Measurements from ENCODE around the gene ASB10. TPM values are rescaled to one million over a fixed set of nuclear protein-coding genes. Genes with fewer than 3 reads are reported as not detected.

The ASB10 gene
- total and polyA plus RNA-seq, 2 of the 4 experiments (the other 2 are of a cell fraction), result not detected

- H3K4me3 ChIP-seq (ENCODE audit: insufficient read depth, low read depth, low read length), result no peak overlapping the region
- no peaks in the 10 kb centered on the region for H3K9me3 ChIP-seq (ENCODE audit: control insufficient read depth, insufficient read depth, low read length)
- H4K5ac ChIP-seq (ENCODE audit: low read depth, low read length), result no peak overlapping the region
- no peak overlapping the region for H3K27ac ChIP-seq (ENCODE audit: insufficient read depth, low read length)
- no peaks in the 10 kb centered on the region for H4K20me1 ChIP-seq (ENCODE audit: insufficient read depth, low read length)
- no peaks in the 10 kb centered on the region for H3K9me1 ChIP-seq (ENCODE audit: insufficient read depth, low read length)
- 73% methylated on average over 5 of the region's 8 CpGs; no CpG with 5 or more reads in 1 of the 2 experiments for WGBS, 2 experiments (ENCODE audit: extremely low coverage in 2 of 2, insufficient read length in 1 of 2)
- no peaks in the 10 kb centered on the region for H3K79me1 ChIP-seq (ENCODE audit: low read depth in 1 of 2, low read length in 2 of 2)
- no peak overlapping the region for H3K4me2 ChIP-seq (ENCODE audit: low read depth, low read length)
- ChIA-PET CTCF (no interaction called here), POLR2A (ENCODE audit: unreplicated experiment) (interaction anchor here (0.6 kb wide), 1 partner anchor 72 kb away, joined by 3 read pairs; no protein-coding TSS in a partner anchor)
- DNase-seq (no peak), ATAC-seq (ENCODE audit: low read depth) (no peak)
- H3K56ac ChIP-seq (ENCODE audit: extremely low read depth, insufficient read depth, low read length), result no peak overlapping the region
- BruUV-seq (replicated peaks), result no TSS peak
- no peak overlapping the region for H3K18ac ChIP-seq (ENCODE audit: low read depth, low read length)
- peaks cover 78% of the 10 kb centered on the region for H3K27me3 ChIP-seq (ENCODE audit: control insufficient read depth, insufficient read depth, low read length)
- no peak overlapping the region for H3K9ac ChIP-seq (ENCODE audit: low read depth, low read length)
- no peak overlapping the region for H2BK120ac ChIP-seq (ENCODE audit: low read depth, low read length)
- H3K4me1 ChIP-seq (ENCODE audit: control insufficient read depth, insufficient read depth, low read length), result no peaks in the 10 kb centered on the region
- H3K4ac ChIP-seq (ENCODE audit: low read depth, low read length), result no peak overlapping the region
- H2AK9ac ChIP-seq (replicated peaks; ENCODE audit: low read depth, low read length, poor library complexity), result no peak overlapping the region
- no peak for TF ChIP-seq MAFK (IDR thresholded peaks at IDR 0.05; ENCODE audit: low read depth, low read length)
- TF ChIP-seq RAD21 (IDR thresholded peaks at IDR 0.05; ENCODE audit: low read length), result no peak
- TF ChIP-seq POLR2A (IDR thresholded peaks at IDR 0.05; ENCODE audit: low read depth, low read length), result no peak
- no peak for TF ChIP-seq BHLHE40 (IDR thresholded peaks at IDR 0.05; ENCODE audit: low read depth, low read length)
- no peak for TF ChIP-seq MXI1 (IDR thresholded peaks at IDR 0.05; ENCODE audit: borderline replicate concordance, low read depth, low read length)
- TF ChIP-seq RFX5 (IDR thresholded peaks at IDR 0.05; ENCODE audit: low read depth, low read length), result no peak
- TF ChIP-seq FOS (IDR thresholded peaks at IDR 0.05; ENCODE audit: low read depth, low read length), result no peak
- no peak for TF ChIP-seq RCOR1 (IDR thresholded peaks at IDR 0.05; ENCODE audit: insufficient replicate concordance, low read length)
- no peak for TF ChIP-seq CHD1 (IDR thresholded peaks at IDR 0.05; ENCODE audit: low read depth, low read length)
- TF ChIP-seq ELK1 (IDR thresholded peaks at IDR 0.05; ENCODE audit: borderline replicate concordance, low read depth, low read length), result no peak
- no peak for TF ChIP-seq USF2 (IDR thresholded peaks at IDR 0.05; ENCODE audit: low read depth, low read length)
- no peak for TF ChIP-seq NFE2L2 (IDR thresholded peaks at IDR 0.05; ENCODE audit: low read depth, low read length)
- TF ChIP-seq SMC3 (IDR thresholded peaks at IDR 0.05; ENCODE audit: low read depth, low read length), result no peak
- no peak for TF ChIP-seq MAZ (IDR thresholded peaks at IDR 0.05; ENCODE audit: borderline replicate concordance, low read depth, low read length)
- TF ChIP-seq, protein P1, sequence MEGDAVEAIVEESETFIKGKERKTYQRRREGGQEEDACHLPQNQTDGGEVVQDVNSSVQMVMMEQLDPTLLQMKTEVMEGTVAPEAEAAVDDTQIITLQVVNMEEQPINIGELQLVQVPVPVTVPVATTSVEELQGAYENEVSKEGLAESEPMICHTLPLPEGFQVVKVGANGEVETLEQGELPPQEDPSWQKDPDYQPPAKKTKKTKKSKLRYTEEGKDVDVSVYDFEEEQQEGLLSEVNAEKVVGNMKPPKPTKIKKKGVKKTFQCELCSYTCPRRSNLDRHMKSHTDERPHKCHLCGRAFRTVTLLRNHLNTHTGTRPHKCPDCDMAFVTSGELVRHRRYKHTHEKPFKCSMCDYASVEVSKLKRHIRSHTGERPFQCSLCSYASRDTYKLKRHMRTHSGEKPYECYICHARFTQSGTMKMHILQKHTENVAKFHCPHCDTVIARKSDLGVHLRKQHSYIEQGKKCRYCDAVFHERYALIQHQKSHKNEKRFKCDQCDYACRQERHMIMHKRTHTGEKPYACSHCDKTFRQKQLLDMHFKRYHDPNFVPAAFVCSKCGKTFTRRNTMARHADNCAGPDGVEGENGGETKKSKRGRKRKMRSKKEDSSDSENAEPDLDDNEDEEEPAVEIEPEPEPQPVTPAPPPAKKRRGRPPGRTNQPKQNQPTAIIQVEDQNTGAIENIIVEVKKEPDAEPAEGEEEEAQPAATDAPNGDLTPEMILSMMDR (conservative IDR thresholded peaks at IDR 0.05; ENCODE audit: low read depth, low read length), result no peak
- in situ Hi-C loops (cut with MboI; ENCODE audit: low sequenced_read_pairs) (no loop called here), dilution Hi-C loops (cut with HindIII; ENCODE audit: low sequenced_read_pairs, unreplicated experiment) (no loop called here), intact Hi-C loops (cut with micrococcal nuclease) (no loop called here)
- no peak overlapping the region for H2AK5ac ChIP-seq (ENCODE audit: low read depth, low read length)
- no peak overlapping the region for H2AFZ ChIP-seq (replicated peaks; ENCODE audit: low read length, poor library complexity)
- no peak overlapping the region for H3K23ac ChIP-seq (ENCODE audit: low read depth, low read length)
- no peak overlapping the region for H2BK15ac ChIP-seq (ENCODE audit: low read depth, low read length)
- no peak overlapping the region for H3K14ac ChIP-seq (replicated peaks; ENCODE audit: low read depth, low read length)
- no peaks in the 10 kb centered on the region for H3K36me3 ChIP-seq (ENCODE audit: control insufficient read depth, insufficient read depth, low read length)
- no peak overlapping the region for H4K91ac ChIP-seq (ENCODE audit: insufficient read depth, low read depth, low read length)
- no peak overlapping the region for H4K8ac ChIP-seq (ENCODE audit: low read depth in 2 of 2, low read length in 2 of 2)
- no peak overlapping the region for H2BK5ac ChIP-seq (ENCODE audit: low read depth, low read length, poor library complexity, severe bottlenecking)
- no peak overlapping the region for H2BK20ac ChIP-seq (ENCODE audit: low read depth, low read length)
Observed at GRCh38 chr7:151179287-151179860, 7.7 kb downstream of the ASB10 start.

Measured in IMR-90 (cell line).